ENCODE measurements around the gene TTC5.
A peak's percentile ranks its signal among the peaks of the same experiment; 100 is the strongest.

TTC5 gene

DNA sequence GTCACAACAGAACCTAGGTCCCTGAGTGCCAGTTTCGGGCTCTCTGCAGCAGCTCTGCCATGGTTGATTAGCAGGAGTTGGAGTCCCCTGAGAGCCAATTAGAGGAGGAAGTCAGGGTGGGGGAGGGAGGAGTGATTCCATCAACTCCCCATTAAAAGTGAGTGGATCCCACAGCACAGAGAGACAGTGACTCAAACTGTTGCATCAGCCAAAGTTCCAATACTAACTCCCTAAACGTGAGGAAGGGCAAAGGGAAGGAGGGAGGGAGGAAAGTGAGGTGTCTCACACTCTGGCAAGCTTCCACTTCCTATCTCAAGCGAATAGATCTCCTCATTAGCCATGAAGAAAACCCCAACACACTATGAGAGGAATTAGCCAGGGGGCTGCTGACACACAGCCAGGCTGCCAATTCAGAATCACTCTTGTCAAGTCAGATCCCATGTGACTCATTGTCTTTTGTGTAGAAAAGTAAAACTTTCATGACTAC is 43.1 kb downstream of the TTC5 start:
- H3K9ac ChIP-seq (ENCODE audit: low read length) = no peak overlapping the region
- no peaks in the 10 kb centered on the region for H3K4me1 ChIP-seq (ENCODE audit: insufficient read depth, low read length, severe bottlenecking)
- no peaks in the 10 kb centered on the region for H3K36me3 ChIP-seq (ENCODE audit: insufficient read depth, low read length)
- H4K20me1 ChIP-seq (ENCODE audit: insufficient read depth, low read length) = no peaks in the 10 kb centered on the region
- no peaks in the 10 kb centered on the region for H3K27me3 ChIP-seq (ENCODE audit: insufficient read depth, low read length)
- H2AFZ ChIP-seq (ENCODE audit: low read length) = no peak overlapping the region
- H3K4me2 ChIP-seq (ENCODE audit: low read length) = no peak overlapping the region
- H3K9me2 ChIP-seq (ENCODE audit: low read depth, low read length) = no peaks in the 10 kb centered on the region
- no peak overlapping the region for H3K27ac ChIP-seq (ENCODE audit: low read depth, low read length, poor library complexity, severe bottlenecking)
- H3K79me2 ChIP-seq (ENCODE audit: insufficient read depth, low read length) = no peaks in the 10 kb centered on the region
- no peaks in the 10 kb centered on the region for H3K9me3 ChIP-seq (ENCODE audit: low read length)
- TF ChIP-seq EZH2 (IDR thresholded peaks at IDR 0.05; ENCODE audit: borderline replicate concordance, low read length) = no peak
- TF ChIP-seq, protein P1, sequence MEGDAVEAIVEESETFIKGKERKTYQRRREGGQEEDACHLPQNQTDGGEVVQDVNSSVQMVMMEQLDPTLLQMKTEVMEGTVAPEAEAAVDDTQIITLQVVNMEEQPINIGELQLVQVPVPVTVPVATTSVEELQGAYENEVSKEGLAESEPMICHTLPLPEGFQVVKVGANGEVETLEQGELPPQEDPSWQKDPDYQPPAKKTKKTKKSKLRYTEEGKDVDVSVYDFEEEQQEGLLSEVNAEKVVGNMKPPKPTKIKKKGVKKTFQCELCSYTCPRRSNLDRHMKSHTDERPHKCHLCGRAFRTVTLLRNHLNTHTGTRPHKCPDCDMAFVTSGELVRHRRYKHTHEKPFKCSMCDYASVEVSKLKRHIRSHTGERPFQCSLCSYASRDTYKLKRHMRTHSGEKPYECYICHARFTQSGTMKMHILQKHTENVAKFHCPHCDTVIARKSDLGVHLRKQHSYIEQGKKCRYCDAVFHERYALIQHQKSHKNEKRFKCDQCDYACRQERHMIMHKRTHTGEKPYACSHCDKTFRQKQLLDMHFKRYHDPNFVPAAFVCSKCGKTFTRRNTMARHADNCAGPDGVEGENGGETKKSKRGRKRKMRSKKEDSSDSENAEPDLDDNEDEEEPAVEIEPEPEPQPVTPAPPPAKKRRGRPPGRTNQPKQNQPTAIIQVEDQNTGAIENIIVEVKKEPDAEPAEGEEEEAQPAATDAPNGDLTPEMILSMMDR (IDR thresholded peaks at IDR 0.05; ENCODE audit: low read length) = no peak
- no peaks in the 10 kb centered on the region for H3F3A ChIP-seq (ENCODE audit: insufficient read depth, low read length)
- H3K4me3 ChIP-seq (ENCODE audit: low read depth, low read length, poor library complexity, severe bottlenecking) = no peak overlapping the region

DNA sequence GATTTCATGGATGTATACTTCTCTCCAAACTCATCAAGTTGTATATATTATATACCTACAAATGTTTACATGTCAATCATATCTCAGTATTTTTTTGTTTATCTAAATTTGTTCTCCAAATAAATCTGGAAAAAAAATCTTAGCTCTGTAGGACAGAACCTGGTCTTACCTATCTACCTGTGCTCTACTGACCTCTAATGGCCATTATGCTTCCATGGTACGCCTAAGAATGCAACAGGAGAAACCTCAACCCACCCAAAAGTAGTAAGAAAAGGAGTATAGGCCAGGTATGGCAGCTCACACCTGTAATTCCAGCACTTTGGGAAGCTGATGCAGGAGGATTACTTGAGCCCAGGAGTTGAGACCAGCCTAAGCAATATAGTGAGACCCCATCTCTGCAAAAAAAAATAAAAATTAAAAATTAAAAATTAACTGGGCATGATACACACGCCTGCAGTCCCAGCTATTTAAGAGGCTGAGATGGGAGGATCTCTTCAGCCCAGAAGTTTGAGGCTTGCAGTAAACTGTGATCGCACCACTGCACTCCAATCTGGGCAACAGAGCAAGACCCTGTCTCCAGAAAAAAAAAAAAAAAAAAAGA is 58.0 kb downstream of the TTC5 start:
- no peaks in the 10 kb centered on the region for H3K36me3 ChIP-seq (ENCODE audit: insufficient read depth, low read length)
- H3K9ac ChIP-seq (ENCODE audit: low read length) = no peak overlapping the region
- H3K4me3 ChIP-seq (ENCODE audit: low read depth, low read length, poor library complexity, severe bottlenecking) = no peak overlapping the region
- no peaks in the 10 kb centered on the region; the same call in 1 of the 2 replicates for H3K9me3 ChIP-seq (ENCODE audit: low read length)
- no peaks in the 10 kb centered on the region for H3K79me2 ChIP-seq (ENCODE audit: insufficient read depth, low read length)
- no peak overlapping the region for H3K4me2 ChIP-seq (ENCODE audit: low read length)
- H4K20me1 ChIP-seq (ENCODE audit: insufficient read depth, low read length) = no peaks in the 10 kb centered on the region
- no peaks in the 10 kb centered on the region for H3K4me1 ChIP-seq (ENCODE audit: insufficient read depth, low read length, severe bottlenecking)
- no peaks in the 10 kb centered on the region; the same call in 1 of the 2 replicates for H3K9me2 ChIP-seq (ENCODE audit: low read depth, low read length)
- no peaks in the 10 kb centered on the region for H3K27me3 ChIP-seq (ENCODE audit: insufficient read depth, low read length)
- H3K27ac ChIP-seq (ENCODE audit: low read depth, low read length, poor library complexity, severe bottlenecking) = no peak overlapping the region
- TF ChIP-seq, protein P1 (IDR thresholded peaks at IDR 0.05; ENCODE audit: low read length) = peak; percentile 44
- TF ChIP-seq EZH2 (IDR thresholded peaks at IDR 0.05; ENCODE audit: borderline replicate concordance, low read length) = no peak
- H3F3A ChIP-seq (ENCODE audit: insufficient read depth, low read length) = no peaks in the 10 kb centered on the region
- no peak overlapping the region for H2AFZ ChIP-seq (ENCODE audit: low read length)

All from OCI-LY1 (cell line).